Heart right ventricle (tissue), 16 donors: ENCODE data around the gene PLXNC1. TPM values are rescaled to one million over a fixed set of nuclear protein-coding genes. Genes with fewer than 3 reads are reported as not detected.
A peak's percentile ranks its signal among the peaks of the same experiment; 100 is the strongest.

Source experiments
- ATAC-seq, 8 donors: fragments of 200-7000 bp; cut with Tn5 transposase; one replicate each; pipeline ENCODE4 v1.9.1; 2020; ENCODE audit warnings: mild to moderate bottlenecking in 8 of 8, moderate library complexity in 8 of 8, moderate number of reproducible peaks in 1 of 8
- DNase-seq, 2 donors: peaks; one replicate each; pipeline ENCODE4 v3.0.0-alpha.2; 2020
- H3K27ac ChIP-seq, 10 donors: fragments of 200-600 bp; sonication (generic) in 2 of 10; one replicate each; pipeline versions ENCODE4 v1.5.0 to v1.8.0; 2020 to 2022; ENCODE audit warnings: mild to moderate bottlenecking in 3 of 10
- H3K27me3 ChIP-seq, 7 donors: fragments of 200-600 bp; one replicate each; pipeline ENCODE4 v1.8.0; 2021 to 2022; ENCODE audit warnings: mild to moderate bottlenecking in 2 of 7
- H3K36me3 ChIP-seq, 9 donors: fragments of 200-600 bp; sonication (generic) in 1 of 9; one replicate each; pipeline versions ENCODE4 v1.5.0 to v1.8.0; 2020 to 2022; ENCODE audit warnings: mild to moderate bottlenecking in 2 of 9
- H3K4me1 ChIP-seq, 9 donors: fragments of 200-600 bp; sonication (generic) in 1 of 9; one replicate each; pipeline versions ENCODE4 v1.5.0 to v1.8.0; 2020 to 2022; ENCODE audit warnings: mild to moderate bottlenecking in 4 of 9
- H3K4me3 ChIP-seq, 10 donors: fragments of 200-600 bp; sonication (generic) in 2 of 10; one replicate each; pipeline versions ENCODE4 v1.5.0 to v1.8.0; 2020 to 2022; ENCODE audit warnings: mild to moderate bottlenecking in 7 of 10, moderate library complexity in 2 of 10
- H3K9me3 ChIP-seq, 11 donors: fragments of 200-600 bp in 10 of 11; sonication (generic) in 2 of 11; one replicate each; pipeline versions ENCODE4 v1.5.0 to v1.8.0; 2013 to 2022; ENCODE audit warnings: mild to moderate bottlenecking in 2 of 11, control low read depth in 1 of 11, moderate library complexity in 1 of 11
- WGBS, 2 donors: extraction: QIAGEN DNeasy Blood & Tissue Kit; methylation state at CpG; one replicate each; pipeline ENCODE4 v1.1.7; 2013; ENCODE audit warnings: inconsistent platforms in 1 of 2; 5-methylcytosine and 5-hydroxymethylcytosine counted together
- intact Hi-C, 10 donors: fragments of 100-400 bp; cut with DNase I; formaldehyde crosslinking; loops; one replicate each; pipeline versions ENCODE4 v1.11.1 to v1.14.2; 2022
- polyA plus RNA-seq, 2 donors: library from polyadenylated mRNA; stranded (reverse); fragments of 200-250 nt; gene quantifications; one replicate each; pipeline ENCODE4 v1.2.3, GENCODE V29; 2013
- total RNA-seq, 10 donors: library from RNA; stranded (reverse); fragmentation: NEBNext Ultra II Directional in 3 of 10; extraction: Animal tissue kit (Norgen Biotek cat#: 25700) in 3 of 10; gene quantifications; one replicate each; pipeline versions ENCODE4 v1.2.1 to v1.2.4, GENCODE V29; 2021 to 2023
- TF ChIP-seq, protein P1 (sequence below), 9 donors: fragments of 200-600 bp; sonication (generic) in 2 of 9; IDR thresholded peaks; one replicate each; pipeline versions ENCODE4 v1.5.0 to v1.8.0; 2021 to 2022; ENCODE audit warnings: antibody characterized with exemption in 9 of 9, mild to moderate bottlenecking in 5 of 9, moderate library complexity in 1 of 9
- donor health status: Arrhythmogenic right ventricular cardiomyopathy.
- donor health status: ischemic (EF 13 %, LVEDD 7.1; RV severe dilation, severe dysfunction).
- donor health status: healthy with polysubstance abuse.
- donor health status: DM: no; HTN: yes; CAD: no.
- donor health status: DM: no; HTN: no; CAD: no.
- donor health status: ischemic (EF 25% LVEDD 6.9; RV normal size, moderate dysfunction).
- donor health status: ischemic (EF 25% LVEDD 5.7; RV mildly dilated, moderate dysfunction).
- donor health status: healthy.
- donor health status: DM: yes; HTN: yes; CAD: no.
- donor health status: Ischemic cardiomyopathy.
- donor health status: ischemic (EF 35%, LVEDD 5.7; RV mildly dilated, moderate dysfunction).
- donor health status: nonischemic (EF 11% LVEDD 7.7; RV severe dilation, severe dysfunction).
- donor health status: DM: yes; HTN: yes; CAD: no.
- donor health status: PGD.
- donor health status: ischemic (EF 29% LVEDD 5.4; RV normal size, mild dysfunction).
- donor health status: nonischemic (EF 23%, LVEDD 6.1; RV moderate dilation, normal function).

The PLXNC1 gene
- total and polyA plus RNA-seq, 12 donors, result 0.72 to 8.5 (median 2.7) TPM

DNA sequence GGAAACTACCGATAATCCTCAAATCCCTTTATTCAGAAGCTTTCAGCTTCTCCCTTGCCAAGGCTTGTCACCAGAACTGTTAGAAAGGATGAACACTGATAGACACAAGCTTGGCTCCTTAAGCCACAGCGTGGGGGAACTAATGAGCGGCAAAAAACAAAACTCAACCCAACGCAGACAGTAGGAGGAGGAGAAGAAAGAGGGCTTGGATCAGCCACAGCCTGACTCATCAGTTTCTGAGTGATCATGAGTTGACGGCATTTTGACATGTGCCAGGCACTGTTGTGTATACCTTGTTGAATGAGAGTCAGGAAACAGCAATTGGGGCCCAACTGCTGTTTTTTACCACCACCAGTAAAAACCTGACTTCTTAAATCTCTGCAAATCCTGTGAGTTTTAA lies 23.7 kb downstream of the PLXNC1 start:
- ATAC-seq, result peak in 1 of 8 donors; percentile 38

DNA sequence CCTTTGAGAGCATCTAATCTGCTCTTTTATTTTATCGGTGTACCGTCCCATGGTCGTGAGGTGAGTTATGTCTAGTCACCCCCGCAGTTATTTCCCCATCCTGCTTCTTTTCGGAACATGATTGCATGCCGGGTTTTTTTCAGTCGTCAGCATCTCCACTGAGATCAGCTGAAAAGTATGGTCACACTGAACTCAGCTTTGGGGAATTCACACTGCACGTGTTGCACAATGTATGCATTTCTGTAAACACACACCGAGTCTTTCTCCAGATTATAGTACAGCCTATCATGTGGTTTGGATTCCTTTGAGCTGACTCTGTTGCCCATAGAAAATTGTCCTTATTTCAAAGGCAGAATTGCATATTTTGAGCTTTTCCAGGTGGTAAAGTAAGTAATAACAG lies 24.6 kb downstream of the PLXNC1 start:
- Histone ChIP-seq H3K4me1 (peaks cover 0 to 70% (median 4%) of the 10 kb centered on the region in 9 donors), H3K27me3 (no peaks in the 10 kb centered on the region), H3K9me3 (peaks cover 0 to 6% (median 3%) of the 10 kb centered on the region in 11 donors), H3K4me3 (peak overlapping the region in 1 of 10 donors; percentile 1), H3K27ac (peak overlapping the region in 1 of 10 donors; percentile 89), H3K36me3 (peaks cover 0 to 19% (median 0%) of the 10 kb centered on the region in 9 donors)
- ATAC-seq (peak in 5 of 8 donors; percentile 37 to 54 (median 47)), DNase-seq (no peak)
- TF ChIP-seq, protein P1, sequence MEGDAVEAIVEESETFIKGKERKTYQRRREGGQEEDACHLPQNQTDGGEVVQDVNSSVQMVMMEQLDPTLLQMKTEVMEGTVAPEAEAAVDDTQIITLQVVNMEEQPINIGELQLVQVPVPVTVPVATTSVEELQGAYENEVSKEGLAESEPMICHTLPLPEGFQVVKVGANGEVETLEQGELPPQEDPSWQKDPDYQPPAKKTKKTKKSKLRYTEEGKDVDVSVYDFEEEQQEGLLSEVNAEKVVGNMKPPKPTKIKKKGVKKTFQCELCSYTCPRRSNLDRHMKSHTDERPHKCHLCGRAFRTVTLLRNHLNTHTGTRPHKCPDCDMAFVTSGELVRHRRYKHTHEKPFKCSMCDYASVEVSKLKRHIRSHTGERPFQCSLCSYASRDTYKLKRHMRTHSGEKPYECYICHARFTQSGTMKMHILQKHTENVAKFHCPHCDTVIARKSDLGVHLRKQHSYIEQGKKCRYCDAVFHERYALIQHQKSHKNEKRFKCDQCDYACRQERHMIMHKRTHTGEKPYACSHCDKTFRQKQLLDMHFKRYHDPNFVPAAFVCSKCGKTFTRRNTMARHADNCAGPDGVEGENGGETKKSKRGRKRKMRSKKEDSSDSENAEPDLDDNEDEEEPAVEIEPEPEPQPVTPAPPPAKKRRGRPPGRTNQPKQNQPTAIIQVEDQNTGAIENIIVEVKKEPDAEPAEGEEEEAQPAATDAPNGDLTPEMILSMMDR (IDR thresholded peaks at IDR 0.05), result no peak
- intact Hi-C loops, result no loop called here
- 64 to 77% methylated on average over 9 of the region's 9 CpGs for WGBS, 2 donors

More for the DNA sequence above, 23.7 kb downstream of the PLXNC1 start:
- WGBS, 2 donors, result 79 to 86% methylated on average over 5 of the region's 5 CpGs
- no peak for DNase-seq
- intact Hi-C loops, result no loop called here
- H3K27ac ChIP-seq, result peak overlapping the region in 1 of 10 donors; percentile 82
- no peaks in the 10 kb centered on the region for H3K9me3 ChIP-seq
- no peak overlapping the region for H3K4me3 ChIP-seq
- H3K27me3 ChIP-seq, result no peaks in the 10 kb centered on the region
- TF ChIP-seq, protein P1 (IDR thresholded peaks at IDR 0.05), result no peak
- peaks cover 0 to 71% (median 5%) of the 10 kb centered on the region in 9 donors for H3K4me1 ChIP-seq
- H3K36me3 ChIP-seq, result peaks cover 0 to 19% (median 0%) of the 10 kb centered on the region in 9 donors

DNA sequence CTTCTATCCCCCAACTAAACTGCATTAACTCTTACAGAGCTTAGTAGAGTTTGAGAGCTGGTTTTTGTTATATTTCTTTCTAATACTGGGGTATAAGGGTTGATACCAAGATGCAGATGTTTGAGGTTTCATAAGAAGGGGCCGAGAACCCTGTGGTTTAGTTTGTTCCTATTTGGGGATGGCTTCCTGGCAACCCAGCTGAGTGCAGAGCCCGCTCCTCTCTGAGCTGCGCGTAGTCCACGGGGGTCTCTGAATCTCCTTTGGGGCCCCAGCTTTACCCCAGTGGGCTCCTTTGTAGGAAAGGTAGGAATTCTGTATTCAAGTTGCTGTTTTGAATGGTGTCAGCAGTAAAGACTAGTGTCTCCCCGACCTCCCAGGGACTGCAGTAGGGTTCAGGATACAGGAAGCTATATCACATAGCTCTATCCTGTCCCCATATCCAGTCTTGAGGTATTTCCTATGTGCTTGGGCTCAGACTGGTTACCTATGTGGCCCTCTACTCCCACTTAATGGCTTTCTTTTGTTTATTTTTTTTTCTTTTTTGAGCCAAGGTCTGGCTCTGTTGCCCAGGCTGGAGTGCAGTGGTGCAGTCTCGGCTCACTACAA lies 25.4 kb downstream of the PLXNC1 start:
- H3K27ac ChIP-seq, result peak overlapping the region in 3 of 10 donors; percentile 33 to 89 (median 46)
- ATAC-seq, result peak in 2 of 8 donors; percentile 41
- intact Hi-C loops, result no loop called here

DNA sequence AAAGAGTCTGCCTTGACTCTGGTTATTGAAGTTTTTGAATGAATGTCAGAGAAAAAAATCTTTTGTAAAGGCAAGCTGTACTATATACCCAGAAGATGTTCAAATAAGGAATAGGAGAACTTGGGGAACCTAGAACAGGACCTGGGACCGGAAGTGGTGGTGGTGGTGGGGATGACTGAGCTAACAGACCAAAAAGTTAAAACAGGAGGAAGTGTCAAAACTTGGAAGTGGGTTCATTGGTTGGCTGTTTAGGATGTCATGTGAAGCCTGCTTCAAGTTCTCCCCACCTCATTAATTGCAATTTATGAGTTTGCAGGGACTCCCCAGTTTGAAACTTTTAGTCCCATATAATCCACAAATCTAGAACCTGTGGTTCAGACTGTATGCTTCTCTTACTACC lies 26.2 kb downstream of the PLXNC1 start:
- H3K4me1 ChIP-seq, result peaks cover 0 to 71% (median 0%) of the 10 kb centered on the region in 9 donors

More for the DNA sequence above, 25.4 kb downstream of the PLXNC1 start:
- Histone ChIP-seq H3K4me1 (peaks cover 0 to 64% (median 0%) of the 10 kb centered on the region in 9 donors), H3K4me3 (no peak overlapping the region), H3K36me3 (peaks cover 0 to 19% (median 0%) of the 10 kb centered on the region in 9 donors), H3K27me3 (no peaks in the 10 kb centered on the region), H3K9me3 (peaks cover 0 to 12% (median 7%) of the 10 kb centered on the region in 11 donors)
- no peak for DNase-seq
- 88 to 89% methylated on average over 7 of the region's 7 CpGs for WGBS, 2 donors
- TF ChIP-seq, protein P1 (IDR thresholded peaks at IDR 0.05), result no peak

More for the DNA sequence above, 26.2 kb downstream of the PLXNC1 start:
- WGBS, 2 donors, result 77 to 83% methylated on average over 1 of the region's 1 CpG
- H3K27ac ChIP-seq, result peak overlapping the region in 2 of 10 donors; percentile 46 to 89
- peaks cover 0 to 12% (median 7%) of the 10 kb centered on the region in 11 donors for H3K9me3 ChIP-seq
- H3K4me3 ChIP-seq, result no peak overlapping the region
- H3K36me3 ChIP-seq, result peaks cover 0 to 17% (median 0%) of the 10 kb centered on the region in 9 donors
- ATAC-seq (peak in 2 of 8 donors; percentile 28 to 38), DNase-seq (peak in 1 of 2 donors; percentile 19)
- H3K27me3 ChIP-seq, result no peaks in the 10 kb centered on the region
- intact Hi-C loops, result no loop called here
- TF ChIP-seq, protein P1 (IDR thresholded peaks at IDR 0.05), result no peak
